HL-60 (cell line): ENCODE measurements around the gene TMEM121.

Experiments
- CTCF ChIP-seq: IDR thresholded peaks from one replicate; pipeline ENCODE4 v1.5.1; 2011; ENCODE audit warnings: low read length, control low read depth, inconsistent platforms; ENCODE audit not compliant: insufficient read depth
- GABPA ChIP-seq: IDR thresholded peaks from 2 replicates; pipeline ENCODE4 v1.6.1; 2012; ENCODE audit warnings: low read depth
- POLR2AphosphoS5 ChIP-seq: IDR thresholded peaks from 2 replicates; pipeline ENCODE4 v1.6.1; 2012; ENCODE audit warnings: low read depth
- REST ChIP-seq: IDR thresholded peaks from 2 replicates; pipeline ENCODE4 v1.6.1; 2012; ENCODE audit warnings: low read depth; ENCODE audit not compliant: insufficient replicate concordance
- SPI1 ChIP-seq: IDR thresholded peaks from 2 replicates; pipeline ENCODE4 v1.6.1; 2012; ENCODE audit warnings: low read depth, mild to moderate bottlenecking, borderline replicate concordance

- no peak for TF ChIP-seq CTCF
- TF ChIP-seq POLR2AphosphoS5 = no peak
- TF ChIP-seq REST = no peak
- TF ChIP-seq GABPA = no peak
- TF ChIP-seq SPI1 = no peak
Observed at GRCh38 chr14:105494606-105494929, 31.8 kb upstream of the TMEM121 start.
